Activated B cell treated with CpG ODN at 0.5 μM for 24 hours (primary cell): ENCODE measurements around the gene MMP11. TPM values are rescaled to one million over a fixed set of nuclear protein-coding genes. Genes with fewer than 3 reads are reported as not detected.
A peak's percentile ranks its signal among the peaks of the same experiment; 100 is the strongest.

Experiments used
- ATAC-seq: fragments of 200-7000 bp; cut with Tn5 transposase; one replicate; pipeline ENCODE4 v1.10.0; 2021; ENCODE audit warnings: low read depth, mild to moderate bottlenecking, moderate library complexity
- CTCF ChIA-PET: fragments of 350-600 bp; sonication (Branson Sonifier 250); formaldehyde crosslinking; loops from one replicate; lab custom pipeline; 2021; ENCODE audit warnings: antibody characterized with exemption; lab: Charles Lee
- POLR2A ChIA-PET: fragments of 350-600 bp; sonication (Branson Sonifier 250); formaldehyde crosslinking; loops from one replicate; lab custom pipeline; 2021; ENCODE audit warnings: antibody characterized with exemption; lab: Charles Lee
- DNase-seq: peaks from one replicate; pipeline ENCODE4 v3.0.0; 2022
- H3K27ac Mint-ChIP-seq: one replicate; pipeline ENCODE4 v1.8.0; 2020; ENCODE audit warnings: mixed read lengths
- H3K27me3 Mint-ChIP-seq: one replicate; pipeline ENCODE4 v1.8.0; 2021; ENCODE audit warnings: mixed read lengths
- H3K36me3 Mint-ChIP-seq: one replicate; pipeline ENCODE4 v1.8.0; 2021; ENCODE audit warnings: low read depth, mixed read lengths
- H3K4me1 Mint-ChIP-seq: one replicate; pipeline ENCODE4 v1.8.0; 2021; ENCODE audit warnings: mixed read lengths
- H3K4me3 Mint-ChIP-seq: one replicate; pipeline ENCODE4 v1.8.0; 2020; ENCODE audit warnings: mild to moderate bottlenecking, mixed read lengths
- H3K9me3 Mint-ChIP-seq: one replicate; pipeline ENCODE4 v1.8.0; 2020; ENCODE audit warnings: mixed read lengths
- intact Hi-C: fragments of 100-400 bp; cut with micrococcal nuclease; formaldehyde crosslinking; loops from one replicate; pipeline ENCODE4 v1.15.1; 2024
- total RNA-seq: library from RNA; stranded (reverse); gene quantifications from 2 replicates; pipeline ENCODE4 v1.2.3, GENCODE V29; 2022
- TF ChIP-seq, protein P1 (sequence below): fragments of 200-600 bp; IDR thresholded peaks from one replicate; pipeline ENCODE4 v1.8.0; 2022; ENCODE audit warnings: antibody characterized with exemption, mild to moderate bottlenecking

The MMP11 gene
- total RNA-seq, 1 donor from 2014 or later, result 3.6 TPM

DNA sequence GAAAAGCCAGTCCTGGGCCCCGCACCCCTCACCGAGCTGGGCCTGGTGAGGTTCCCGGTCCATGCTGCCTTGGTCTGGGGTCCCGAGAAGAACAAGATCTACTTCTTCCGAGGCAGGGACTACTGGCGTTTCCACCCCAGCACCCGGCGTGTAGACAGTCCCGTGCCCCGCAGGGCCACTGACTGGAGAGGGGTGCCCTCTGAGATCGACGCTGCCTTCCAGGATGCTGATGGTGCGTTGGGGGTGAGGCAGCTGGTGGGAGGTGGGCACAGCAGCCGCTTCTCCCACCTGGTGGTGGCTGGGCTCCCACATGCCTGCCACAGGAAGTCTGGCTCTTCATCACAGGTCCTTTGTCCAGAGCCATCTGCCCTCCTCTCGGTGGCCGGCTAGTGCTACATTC lies 9.6 kb downstream of the MMP11 start:
- intact Hi-C loops, result no loop called here
- ATAC-seq, result no peak
- H3K27ac Mint-ChIP-seq, result no peak overlapping the region
- TF ChIP-seq, protein P1, sequence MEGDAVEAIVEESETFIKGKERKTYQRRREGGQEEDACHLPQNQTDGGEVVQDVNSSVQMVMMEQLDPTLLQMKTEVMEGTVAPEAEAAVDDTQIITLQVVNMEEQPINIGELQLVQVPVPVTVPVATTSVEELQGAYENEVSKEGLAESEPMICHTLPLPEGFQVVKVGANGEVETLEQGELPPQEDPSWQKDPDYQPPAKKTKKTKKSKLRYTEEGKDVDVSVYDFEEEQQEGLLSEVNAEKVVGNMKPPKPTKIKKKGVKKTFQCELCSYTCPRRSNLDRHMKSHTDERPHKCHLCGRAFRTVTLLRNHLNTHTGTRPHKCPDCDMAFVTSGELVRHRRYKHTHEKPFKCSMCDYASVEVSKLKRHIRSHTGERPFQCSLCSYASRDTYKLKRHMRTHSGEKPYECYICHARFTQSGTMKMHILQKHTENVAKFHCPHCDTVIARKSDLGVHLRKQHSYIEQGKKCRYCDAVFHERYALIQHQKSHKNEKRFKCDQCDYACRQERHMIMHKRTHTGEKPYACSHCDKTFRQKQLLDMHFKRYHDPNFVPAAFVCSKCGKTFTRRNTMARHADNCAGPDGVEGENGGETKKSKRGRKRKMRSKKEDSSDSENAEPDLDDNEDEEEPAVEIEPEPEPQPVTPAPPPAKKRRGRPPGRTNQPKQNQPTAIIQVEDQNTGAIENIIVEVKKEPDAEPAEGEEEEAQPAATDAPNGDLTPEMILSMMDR, result no peak
- DNase-seq, result no peak
- CTCF ChIA-PET, result no interaction called here
- H3K4me1 Mint-ChIP-seq, result peaks cover 12% of the 10 kb centered on the region
- POLR2A ChIA-PET, result interaction anchor here (1.1 kb wide), 1 partner anchor 10 kb away, joined by 5 read pairs; the partner anchor contains the start of gene MMP11
- H3K4me3 Mint-ChIP-seq, result no peak overlapping the region
- H3K27me3 Mint-ChIP-seq, result no peaks in the 10 kb centered on the region
- peaks cover 4% of the 10 kb centered on the region for H3K36me3 Mint-ChIP-seq
- H3K9me3 Mint-ChIP-seq, result no peaks in the 10 kb centered on the region

DNA sequence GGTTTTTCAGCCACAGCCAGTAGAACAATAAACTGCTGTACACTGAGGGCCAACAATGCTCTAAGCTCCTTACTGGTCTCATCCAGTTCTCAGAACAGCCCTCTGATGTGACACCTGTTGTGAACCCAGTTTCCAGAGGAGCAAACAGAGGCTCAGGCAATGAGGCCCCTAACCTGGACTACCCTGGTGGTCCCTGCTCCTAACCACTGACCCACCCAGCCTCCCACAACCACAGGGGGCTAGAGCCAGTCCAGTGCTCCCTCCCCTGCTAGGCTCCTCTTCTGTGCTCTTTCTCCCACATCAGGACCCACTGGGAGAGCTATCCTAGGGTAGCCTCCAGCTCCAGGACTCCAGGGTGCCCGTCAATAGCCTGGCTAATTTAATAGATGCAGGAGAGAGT lies 10.1 kb downstream of the MMP11 start:
- TF ChIP-seq, protein P1, result no peak
- H3K4me1 Mint-ChIP-seq, result peaks cover 17% of the 10 kb centered on the region
- H3K27ac Mint-ChIP-seq, result no peak overlapping the region

DNA sequence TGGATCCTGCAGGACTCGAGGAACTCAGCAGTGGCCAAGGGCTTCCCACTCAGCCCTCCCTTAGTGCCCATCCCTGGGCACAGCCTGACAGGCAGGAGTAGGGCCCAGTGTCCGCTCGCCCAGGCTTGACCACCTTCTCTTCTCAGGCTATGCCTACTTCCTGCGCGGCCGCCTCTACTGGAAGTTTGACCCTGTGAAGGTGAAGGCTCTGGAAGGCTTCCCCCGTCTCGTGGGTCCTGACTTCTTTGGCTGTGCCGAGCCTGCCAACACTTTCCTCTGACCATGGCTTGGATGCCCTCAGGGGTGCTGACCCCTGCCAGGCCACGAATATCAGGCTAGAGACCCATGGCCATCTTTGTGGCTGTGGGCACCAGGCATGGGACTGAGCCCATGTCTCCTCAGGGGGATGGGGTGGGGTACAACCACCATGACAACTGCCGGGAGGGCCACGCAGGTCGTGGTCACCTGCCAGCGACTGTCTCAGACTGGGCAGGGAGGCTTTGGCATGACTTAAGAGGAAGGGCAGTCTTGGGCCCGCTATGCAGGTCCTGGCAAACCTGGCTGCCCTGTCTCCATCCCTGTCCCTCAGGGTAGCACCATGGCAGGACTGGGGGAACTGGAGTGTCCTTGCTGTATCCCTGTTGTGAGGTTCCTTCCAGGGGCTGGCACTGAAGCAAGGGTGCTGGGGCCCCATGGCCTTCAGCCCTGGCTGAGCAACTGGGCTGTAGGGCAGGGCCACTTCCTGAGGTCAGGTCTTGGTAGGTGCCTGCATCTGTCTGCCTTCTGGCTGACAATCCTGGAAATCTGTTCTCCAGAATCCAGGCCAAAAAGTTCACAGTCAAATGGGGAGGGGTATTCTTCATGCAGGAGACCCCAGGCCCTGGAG lies 10.9 kb downstream of the MMP11 start:
- intact Hi-C loops, result no loop called here
- no peaks in the 10 kb centered on the region for H3K27me3 Mint-ChIP-seq
- H3K9me3 Mint-ChIP-seq, result no peaks in the 10 kb centered on the region
- DNase-seq, result no peak
- H3K4me1 Mint-ChIP-seq, result peaks cover 25% of the 10 kb centered on the region
- ChIA-PET CTCF (no interaction called here), POLR2A (no interaction called here)
- peaks cover 8% of the 10 kb centered on the region for H3K36me3 Mint-ChIP-seq
- no peak for ATAC-seq
- H3K27ac Mint-ChIP-seq, result no peak overlapping the region
- no peak overlapping the region for H3K4me3 Mint-ChIP-seq
- TF ChIP-seq, protein P1, result no peak

More for the DNA sequence above, 10.1 kb downstream of the MMP11 start:
- Mint-ChIP-seq H3K9me3 (no peaks in the 10 kb centered on the region), H3K36me3 (peaks cover 8% of the 10 kb centered on the region), H3K4me3 (no peak overlapping the region), H3K27me3 (no peaks in the 10 kb centered on the region)
- DNase-seq, result no peak
- POLR2A ChIA-PET, result no interaction called here
- intact Hi-C loops, result no loop called here
- ATAC-seq, result no peak
- CTCF ChIA-PET, result no interaction called here

DNA sequence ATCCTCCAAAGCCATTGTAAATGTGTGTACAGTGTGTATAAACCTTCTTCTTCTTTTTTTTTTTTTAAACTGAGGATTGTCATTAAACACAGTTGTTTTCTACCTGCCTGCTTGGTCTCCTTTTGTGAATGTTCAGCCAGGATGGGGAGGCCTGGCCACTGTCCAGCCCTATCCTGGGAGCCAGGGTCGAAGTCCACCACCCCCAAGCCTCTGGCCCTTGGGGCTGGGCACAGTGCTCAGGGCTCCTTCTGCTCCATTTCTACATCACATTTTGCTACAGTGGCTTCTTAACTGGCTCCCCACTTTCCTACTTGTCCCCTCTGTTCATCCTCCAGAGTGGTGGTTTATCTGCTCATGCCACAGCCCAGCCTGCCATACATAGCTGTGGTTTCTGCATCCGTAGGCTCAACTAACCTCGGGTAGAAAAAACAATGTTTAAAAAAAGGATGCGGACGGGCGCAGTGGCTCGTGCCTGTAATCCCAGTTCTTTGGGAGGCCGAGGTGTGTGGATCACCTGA lies 11.6 kb downstream of the MMP11 start:
- Mint-ChIP-seq H3K36me3 (peaks cover 9% of the 10 kb centered on the region), H3K4me3 (no peak overlapping the region), H3K27ac (no peak overlapping the region), H3K4me1 (peaks cover 31% of the 10 kb centered on the region), H3K9me3 (no peaks in the 10 kb centered on the region), H3K27me3 (no peaks in the 10 kb centered on the region)
- TF ChIP-seq, protein P1, result no peak
- ChIA-PET CTCF (no interaction called here), POLR2A (interaction anchor here (0.7 to 1.0 kb wide), 2 partner anchors 12 to 18 kb away, joined by 3 read pairs; partner anchors contain the start of gene MMP11)
- no peak for DNase-seq
- intact Hi-C loops, result no loop called here
- no peak for ATAC-seq

DNA sequence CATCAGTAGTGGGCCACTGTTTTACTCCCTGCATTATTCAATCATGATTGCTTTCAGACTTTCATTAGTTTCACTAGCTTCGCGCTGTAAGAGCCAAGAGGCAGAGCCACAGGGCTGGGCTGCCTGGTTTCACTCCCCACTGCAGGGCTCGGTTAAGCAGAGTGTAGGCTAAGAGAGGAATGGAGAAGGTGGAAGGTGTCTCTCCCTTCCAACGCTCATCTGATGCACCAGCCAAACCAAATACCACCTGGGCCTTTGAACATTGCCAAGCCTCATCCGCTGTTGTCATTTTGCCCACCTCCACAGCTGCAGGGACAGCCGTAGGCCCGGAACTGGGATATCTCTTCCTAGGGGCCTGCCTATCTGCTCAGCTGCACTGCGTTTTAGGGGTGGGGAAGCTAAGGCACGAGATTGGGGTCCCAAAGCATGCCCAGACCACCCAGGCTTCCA lies 13.6 kb downstream of the MMP11 start:
- CTCF ChIA-PET, result interaction anchor here (0.9 kb wide), 1 partner anchor 11 kb away, joined by 3 read pairs; no protein-coding TSS in a partner anchor
- TF ChIP-seq, protein P1, result no peak
- POLR2A ChIA-PET, result interaction anchor here (0.5 to 3.2 kb wide), 10 partner anchors 9 to 378 kb away, joined by 3 to 20 read pairs (median 6); partner anchors contain the start of genes MMP11 and SLC2A11
- H3K36me3 Mint-ChIP-seq, result peaks cover 20% of the 10 kb centered on the region
- no peak for ATAC-seq
- no peaks in the 10 kb centered on the region for H3K9me3 Mint-ChIP-seq
- H3K27me3 Mint-ChIP-seq, result no peaks in the 10 kb centered on the region
- intact Hi-C loops, result loop anchor here (1.0 to 5.0 kb wide), 3 partner anchors 13 to 126 kb away; no protein-coding TSS in a partner anchor
- H3K27ac Mint-ChIP-seq, result peak overlapping the region; percentile 88
- no peak for DNase-seq
- peaks cover 45% of the 10 kb centered on the region for H3K4me1 Mint-ChIP-seq
- H3K4me3 Mint-ChIP-seq, result peak overlapping the region; percentile 90
